Measurements from ENCODE around the gene IGFBP6. TPM values are rescaled to one million over a fixed set of nuclear protein-coding genes. Genes with fewer than 3 reads are reported as not detected.

IGFBP6 gene
- total and polyA plus RNA-seq, 9 of the 15 experiments (the other 6 are each of a cell fraction or from before 2014, with no cell fraction given), result 0.15 to 1.4 (median 0.54) TPM

- TF ChIP-seq EGR1 (conservative IDR thresholded peaks at IDR 0.05), result no peak
- no peak for TF ChIP-seq CBX5 (IDR thresholded peaks at IDR 0.05; ENCODE audit: borderline replicate concordance, low read depth)
- TF ChIP-seq XRCC4 (IDR thresholded peaks at IDR 0.05; ENCODE audit: extremely low read depth, insufficient read depth, insufficient read length), result no peak
- TF ChIP-seq REST (IDR thresholded peaks at IDR 0.05; ENCODE audit: borderline replicate concordance), result peak; percentile 87
- TF ChIP-seq REST (CRISPR knock-in tag; IDR thresholded peaks at IDR 0.05; ENCODE audit: low read depth), result 0 out of 2 replicates have a peak, but pooled peaks have one; percentile 37
- TF ChIP-seq ETV5 (CRISPR knock-in tag; IDR thresholded peaks at IDR 0.05; ENCODE audit: low read depth), result peak; percentile 93
- no peak for TF ChIP-seq ZNF143 (CRISPR knock-in tag; IDR thresholded peaks at IDR 0.05)
- no peak for TF ChIP-seq TBL1XR1 (IDR thresholded peaks at IDR 0.05; ENCODE audit: low read length in 2 of 2)
- peak; percentile 62 to 69; a peak in 1 of 4 replicates for TF ChIP-seq TEAD1 (CRISPR knock-in tag; IDR thresholded peaks at IDR 0.05)
- TF ChIP-seq SMAD4 (CRISPR knock-in tag; conservative IDR thresholded peaks at IDR 0.05), result peak; percentile 24; the same call in 1 of the 2 replicates
- TF ChIP-seq RBBP5 (IDR thresholded peaks at IDR 0.05; ENCODE audit: borderline replicate concordance, insufficient read depth, low read length, poor library complexity, severe bottlenecking), result no peak
- no peak for TF ChIP-seq TARDBP (IDR thresholded peaks at IDR 0.05)
- no peak for TF ChIP-seq ZNF232 (CRISPR knock-in tag; IDR thresholded peaks at IDR 0.05)
- TF ChIP-seq CHD4 (IDR thresholded peaks at IDR 0.05; ENCODE audit: insufficient read depth, insufficient replicate concordance, low read depth, low read length, poor library complexity, severe bottlenecking), result no peak
- no peak for TF ChIP-seq BACH1 (tag; IDR thresholded peaks at IDR 0.05)
- no peak for TF ChIP-seq C11orf30 (IDR thresholded peaks at IDR 0.05; ENCODE audit: low read depth)
- TF ChIP-seq ZNF263 (CRISPR knock-in tag; IDR thresholded peaks at IDR 0.05; ENCODE audit: borderline replicate concordance), result no peak
- TF ChIP-seq ZNF384 (IDR thresholded peaks at IDR 0.05; ENCODE audit: low read depth, low read length), result no peak
Observed at GRCh38 chr12:53099071-53099882, 1.8 kb downstream of the IGFBP6 start (continued).
